Measurements from ENCODE around the gene ZMYM5.

DNA sequence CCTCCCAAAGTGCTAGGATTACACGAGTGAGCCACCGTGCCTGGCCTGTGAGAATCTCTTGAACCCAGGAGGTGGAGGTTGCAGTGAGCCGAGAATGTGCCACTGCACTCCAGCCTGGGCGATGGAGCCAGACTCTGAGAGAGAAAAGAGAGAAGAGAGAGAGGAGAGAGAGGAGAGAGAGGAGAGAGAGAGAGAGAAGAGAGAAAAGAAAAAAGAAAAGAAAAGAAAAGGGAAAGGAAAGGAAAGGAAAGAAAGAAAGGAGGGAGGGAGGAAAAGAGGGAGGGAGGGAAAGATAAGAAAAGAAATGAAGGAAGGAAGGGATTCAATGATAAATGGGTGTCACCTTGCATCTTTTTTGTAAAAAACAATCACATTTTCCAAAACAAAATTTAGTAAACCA is 57.7 kb downstream of the ZMYM5 start:
- TF ChIP-seq IRF2 (CRISPR knock-in tag; IDR thresholded peaks at IDR 0.05) (no peak), SMAD1 (IDR thresholded peaks at IDR 0.05; ENCODE audit: low read depth, low read length, partially characterized antibody) (no peak), PHF20 (IDR thresholded peaks at IDR 0.05; ENCODE audit: partially characterized antibody) (no peak), SMC3 (conservative IDR thresholded peaks at IDR 0.05; ENCODE audit: insufficient read depth, low read depth, low read length) (no peak), NCOA1 (IDR thresholded peaks at IDR 0.05; ENCODE audit: low read depth) (no peak), GABPA (tag; conservative IDR thresholded peaks at IDR 0.05; ENCODE audit: low read depth) (no peak), TCF7 (IDR thresholded peaks at IDR 0.05; ENCODE audit: borderline replicate concordance) (no peak), HNRNPLL (IDR thresholded peaks at IDR 0.05; ENCODE audit: low read depth, low read length, poor library complexity, severe bottlenecking) (no peak), TEAD1 (CRISPR knock-in tag; IDR thresholded peaks at IDR 0.05) (no peak), ZNF354B (CRISPR knock-in tag; IDR thresholded peaks at IDR 0.05) (no peak)
- TF ChIP-seq, protein P1, sequence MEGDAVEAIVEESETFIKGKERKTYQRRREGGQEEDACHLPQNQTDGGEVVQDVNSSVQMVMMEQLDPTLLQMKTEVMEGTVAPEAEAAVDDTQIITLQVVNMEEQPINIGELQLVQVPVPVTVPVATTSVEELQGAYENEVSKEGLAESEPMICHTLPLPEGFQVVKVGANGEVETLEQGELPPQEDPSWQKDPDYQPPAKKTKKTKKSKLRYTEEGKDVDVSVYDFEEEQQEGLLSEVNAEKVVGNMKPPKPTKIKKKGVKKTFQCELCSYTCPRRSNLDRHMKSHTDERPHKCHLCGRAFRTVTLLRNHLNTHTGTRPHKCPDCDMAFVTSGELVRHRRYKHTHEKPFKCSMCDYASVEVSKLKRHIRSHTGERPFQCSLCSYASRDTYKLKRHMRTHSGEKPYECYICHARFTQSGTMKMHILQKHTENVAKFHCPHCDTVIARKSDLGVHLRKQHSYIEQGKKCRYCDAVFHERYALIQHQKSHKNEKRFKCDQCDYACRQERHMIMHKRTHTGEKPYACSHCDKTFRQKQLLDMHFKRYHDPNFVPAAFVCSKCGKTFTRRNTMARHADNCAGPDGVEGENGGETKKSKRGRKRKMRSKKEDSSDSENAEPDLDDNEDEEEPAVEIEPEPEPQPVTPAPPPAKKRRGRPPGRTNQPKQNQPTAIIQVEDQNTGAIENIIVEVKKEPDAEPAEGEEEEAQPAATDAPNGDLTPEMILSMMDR (IDR thresholded peaks at IDR 0.05 in 2 of 3, conservative IDR thresholded peaks at IDR 0.05 in 1 of 3; ENCODE audit: insufficient read depth in 2 of 3, low read depth in 1 of 3, low read length in 3 of 3): no peak
- TF ChIP-seq, protein P2, sequence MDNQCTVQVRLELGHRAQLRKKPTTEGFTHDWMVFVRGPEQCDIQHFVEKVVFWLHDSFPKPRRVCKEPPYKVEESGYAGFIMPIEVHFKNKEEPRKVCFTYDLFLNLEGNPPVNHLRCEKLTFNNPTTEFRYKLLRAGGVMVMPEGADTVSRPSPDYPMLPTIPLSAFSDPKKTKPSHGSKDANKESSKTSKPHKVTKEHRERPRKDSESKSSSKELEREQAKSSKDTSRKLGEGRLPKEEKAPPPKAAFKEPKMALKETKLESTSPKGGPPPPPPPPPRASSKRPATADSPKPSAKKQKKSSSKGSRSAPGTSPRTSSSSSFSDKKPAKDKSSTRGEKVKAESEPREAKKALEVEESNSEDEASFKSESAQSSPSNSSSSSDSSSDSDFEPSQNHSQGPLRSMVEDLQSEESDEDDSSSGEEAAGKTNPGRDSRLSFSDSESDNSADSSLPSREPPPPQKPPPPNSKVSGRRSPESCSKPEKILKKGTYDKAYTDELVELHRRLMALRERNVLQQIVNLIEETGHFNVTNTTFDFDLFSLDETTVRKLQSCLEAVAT (IDR thresholded peaks at IDR 0.05): no peak
- TF ChIP-seq, protein P3, sequence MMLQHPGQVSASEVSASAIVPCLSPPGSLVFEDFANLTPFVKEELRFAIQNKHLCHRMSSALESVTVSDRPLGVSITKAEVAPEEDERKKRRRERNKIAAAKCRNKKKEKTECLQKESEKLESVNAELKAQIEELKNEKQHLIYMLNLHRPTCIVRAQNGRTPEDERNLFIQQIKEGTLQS (IDR thresholded peaks at IDR 0.05): no peak
- TF ChIP-seq, protein P3 (CRISPR knock-in tag; conservative IDR thresholded peaks at IDR 0.05): no peak
